GM21390 (cell line): ENCODE results near the gene TRHDE.

ENCODE experiments used
- ATAC-seq: cut with Tn5 transposase; IDR thresholded peaks from one replicate; pipeline ENCODE4 v1.9.1; 2021; ENCODE audit not compliant: unreplicated experiment

TRHDE gene

DNA sequence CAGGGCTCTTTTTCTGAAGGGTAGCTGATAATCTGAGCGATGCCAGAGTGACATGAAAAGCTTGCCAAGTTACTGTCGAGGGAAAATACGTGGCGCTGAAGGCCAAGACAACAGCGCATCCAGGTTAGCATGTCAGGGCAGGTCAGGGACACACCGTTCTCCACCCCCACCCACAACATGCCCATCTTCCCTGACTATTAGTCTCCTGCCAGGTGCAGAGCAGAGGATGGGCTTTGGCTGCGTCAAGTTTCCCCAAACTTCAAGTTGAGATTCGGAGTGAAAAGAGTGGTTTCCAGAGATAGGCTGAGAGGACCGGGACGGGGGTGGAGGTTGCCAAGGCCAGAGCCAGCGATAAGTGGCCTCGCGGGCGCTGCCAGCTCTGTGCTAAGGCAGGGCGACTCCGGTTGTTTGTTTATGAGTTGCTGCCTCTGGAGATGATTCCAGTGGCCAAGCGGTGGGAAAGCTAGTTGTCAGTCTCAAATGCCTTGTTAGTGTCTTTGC lies 1.7 kb downstream of the TRHDE start:
- ATAC-seq = no peak

GRCh38 chr12:72274931-72275330 lies 2.8 kb downstream of the TRHDE start:
- no peak for ATAC-seq

GRCh38 chr12:72275526-72275925 lies 3.4 kb downstream of the TRHDE start:
- no peak for ATAC-seq

GRCh38 chr12:72276181-72276805 lies 4.1 kb downstream of the TRHDE start:
- no peak for ATAC-seq

GRCh38 chr12:72277415-72277814 lies 5.2 kb downstream of the TRHDE start:
- no peak for ATAC-seq

GRCh38 chr12:72278894-72279293 lies 6.7 kb downstream of the TRHDE start:
- ATAC-seq = no peak

GRCh38 chr12:72281126-72281525 lies 9.0 kb downstream of the TRHDE start:
- no peak for ATAC-seq

- ATAC-seq = no peak
Observed at GRCh38 chr12:72282721-72283120, 10.6 kb downstream of the TRHDE start.

DNA sequence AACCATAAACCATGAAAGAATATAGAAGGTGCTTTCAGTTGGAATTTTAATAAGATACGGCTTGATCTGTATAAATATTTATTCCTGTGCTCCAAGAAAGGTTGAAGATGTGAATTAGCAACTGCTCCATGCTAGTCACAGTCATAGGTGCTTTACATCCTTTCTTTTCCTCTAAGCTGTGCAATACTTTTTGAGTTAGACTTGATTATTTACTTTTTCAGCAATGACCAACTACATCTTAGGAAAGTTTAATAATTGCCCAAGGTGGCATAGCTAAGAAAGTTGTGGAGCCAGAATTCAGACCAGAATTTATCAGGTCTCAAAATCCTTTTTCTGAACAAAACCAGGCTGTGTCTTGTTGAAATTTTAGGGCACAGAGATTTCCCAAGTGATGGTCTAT lies 13.7 kb downstream of the TRHDE start:
- no peak for ATAC-seq

- no peak for ATAC-seq
Observed at GRCh38 chr12:72286526-72286925, 14.4 kb downstream of the TRHDE start.

DNA sequence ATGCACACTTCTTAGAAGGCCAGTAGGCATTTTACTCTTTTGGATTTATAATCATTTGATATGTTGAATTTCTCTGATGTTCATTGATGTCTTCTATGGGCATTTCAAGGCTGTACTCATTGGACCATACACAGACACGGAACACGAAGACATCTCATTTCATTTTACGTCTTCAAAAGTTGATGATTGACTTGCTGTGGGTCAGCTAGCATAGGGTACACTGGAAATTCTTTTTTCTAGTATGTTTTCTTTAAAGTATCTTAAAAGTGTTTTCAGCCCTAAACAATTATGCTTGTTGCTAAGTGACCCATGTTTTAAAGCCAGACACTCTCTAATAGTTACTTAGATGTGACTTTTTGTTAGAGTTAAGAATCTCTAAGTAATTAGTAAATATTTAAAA lies 16.3 kb downstream of the TRHDE start:
- ATAC-seq = no peak

DNA sequence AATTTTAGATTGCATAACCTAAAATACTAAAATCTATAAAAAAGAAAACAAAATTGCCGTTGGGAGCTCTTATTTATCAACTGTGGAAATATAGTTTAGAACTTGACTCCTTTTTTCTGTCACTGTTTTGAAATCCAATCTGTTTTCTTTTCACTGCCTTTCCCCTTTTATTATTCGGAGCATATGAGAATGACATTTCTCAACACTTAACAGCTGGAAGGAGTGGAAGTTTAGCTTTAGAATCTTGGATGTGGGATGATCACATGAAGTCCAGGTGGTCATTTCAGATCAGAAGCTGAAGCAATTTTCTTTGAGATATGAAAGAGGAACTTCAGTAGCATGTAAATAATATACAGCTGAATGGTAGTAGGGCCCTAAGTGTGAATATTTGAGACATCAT lies 16.7 kb downstream of the TRHDE start:
- ATAC-seq = no peak

DNA sequence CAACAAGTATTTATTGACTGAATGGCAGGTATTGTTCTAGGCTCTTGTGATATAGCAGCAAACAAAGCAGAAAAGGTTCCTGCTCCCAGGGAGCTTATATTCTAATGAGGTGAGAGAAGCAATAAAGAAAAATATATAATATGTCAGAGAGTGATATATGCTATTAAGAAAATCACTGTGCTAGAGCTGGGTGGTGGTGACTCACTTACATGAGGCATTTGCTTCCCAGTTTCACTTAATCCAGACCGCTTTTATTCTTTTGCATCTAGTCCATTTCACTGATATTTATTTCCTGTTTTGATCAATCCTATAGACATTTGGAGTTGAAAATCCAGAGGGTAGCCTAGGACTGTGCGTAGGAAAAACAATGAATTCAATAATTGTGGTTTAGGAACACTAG lies 17.5 kb downstream of the TRHDE start:
- no peak for ATAC-seq

- no peak for ATAC-seq
Observed at GRCh38 chr12:72291175-72291574, 19.0 kb downstream of the TRHDE start.

- no peak for ATAC-seq
Observed at GRCh38 chr12:72293701-72294100, 21.5 kb downstream of the TRHDE start.

- ATAC-seq = no peak
Observed at GRCh38 chr12:72295101-72295500, 22.9 kb downstream of the TRHDE start.

- no peak for ATAC-seq
Observed at GRCh38 chr12:72295744-72296143, 23.6 kb downstream of the TRHDE start.

DNA sequence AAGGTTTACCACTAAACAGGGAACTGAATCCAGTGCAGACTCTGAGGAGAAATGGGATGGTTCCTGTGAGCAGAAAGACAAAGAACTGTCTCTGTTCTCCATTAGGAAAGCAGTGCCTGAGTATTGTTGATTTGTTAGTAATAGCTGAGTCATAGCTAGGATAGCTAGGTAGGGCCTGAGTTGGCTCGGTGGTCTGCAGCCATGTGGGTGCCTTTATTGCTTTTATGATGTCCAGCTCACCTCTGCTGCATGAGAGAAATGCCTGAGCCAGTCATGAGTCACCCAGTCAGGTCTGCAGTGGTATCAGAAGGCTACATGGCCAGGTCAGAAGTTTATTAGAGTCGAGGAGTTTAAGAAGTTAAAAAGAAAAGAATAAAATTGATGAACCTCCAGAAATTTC lies 24.2 kb downstream of the TRHDE start:
- ATAC-seq = no peak

- no peak for ATAC-seq
Observed at GRCh38 chr12:72297666-72298065, 25.5 kb downstream of the TRHDE start.

DNA sequence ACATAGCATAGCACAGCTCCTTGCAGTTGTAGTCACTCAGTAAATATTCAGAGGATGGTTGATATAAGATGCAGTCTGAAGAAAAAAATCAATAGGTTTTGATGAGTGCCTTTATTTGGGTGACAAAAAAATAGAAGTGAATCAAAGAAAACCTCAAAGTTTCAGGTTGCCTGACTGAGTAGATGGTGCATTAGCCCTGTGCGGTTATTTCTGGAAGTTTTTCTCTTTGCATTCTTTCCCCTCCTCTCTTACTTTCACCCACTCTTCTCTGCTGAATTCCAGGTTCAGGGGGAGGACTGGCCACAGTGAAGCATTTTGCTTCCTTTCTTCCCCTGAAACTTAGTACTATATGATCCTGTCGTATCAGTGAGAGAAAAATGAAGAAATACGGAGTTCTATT lies 28.6 kb downstream of the TRHDE start:
- ATAC-seq = no peak

- ATAC-seq = no peak
Observed at GRCh38 chr12:72304751-72305150, 32.6 kb downstream of the TRHDE start.

DNA sequence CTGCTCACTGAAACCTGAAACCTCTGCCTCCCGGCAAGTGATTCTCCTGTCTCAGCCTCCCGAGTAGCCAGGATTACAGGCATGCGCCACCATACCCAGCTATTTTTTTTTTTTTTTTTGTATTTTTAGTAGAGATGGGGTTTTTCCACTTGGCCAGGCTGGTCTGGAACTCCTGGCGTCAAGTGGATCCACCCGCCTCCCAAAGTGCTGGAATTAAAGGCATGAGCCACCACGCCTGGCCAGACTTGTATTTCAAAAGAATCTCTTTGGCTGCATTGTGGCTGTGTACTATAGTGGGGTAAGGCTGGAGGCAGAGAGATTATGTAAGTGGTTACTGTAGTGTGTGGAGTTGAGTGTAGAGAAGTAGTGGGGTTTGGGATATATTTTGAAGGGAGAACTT lies 35.1 kb downstream of the TRHDE start:
- no peak for ATAC-seq

DNA sequence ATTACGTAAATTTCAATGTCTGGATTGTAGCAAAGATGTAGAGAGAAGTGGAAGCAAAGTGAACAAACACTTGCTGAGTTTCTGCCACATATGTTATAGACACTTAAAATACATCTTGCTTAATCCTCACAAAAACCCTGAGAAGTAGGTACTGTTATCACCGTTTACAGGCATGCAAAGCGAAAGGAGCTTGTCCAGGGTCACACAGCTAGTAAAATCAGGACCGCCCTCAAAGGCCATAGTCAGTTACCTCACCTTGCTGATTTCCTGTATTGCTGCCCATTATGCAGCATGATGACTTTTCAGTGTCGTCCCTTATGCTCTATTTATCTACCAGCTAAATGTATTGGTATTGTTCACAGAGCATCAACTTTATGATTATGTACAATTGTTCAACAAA lies 39.8 kb downstream of the TRHDE start:
- ATAC-seq = no peak
